Gastrocnemius medialis (tissue), 4 donors: ENCODE results near the gene PIGH.

Experiments
- CTCF ChIP-seq, 5 experiments: fragments of 450-650 bp in 3 of 5; fragments of 200-600 bp in 2 of 5; sonication (generic) in 2 of 5; IDR thresholded peaks in 4 of 5; conservative IDR thresholded peaks in 1 of 5; 1 replicate in 4 of 5; 2 replicates in 1 of 5; pipeline ENCODE4 v1.5.1; 2016 to 2019; ENCODE audit warnings: antibody characterized with exemption in 5 of 5, mild to moderate bottlenecking in 3 of 5, moderate library complexity in 3 of 5
- POLR2A ChIP-seq, 2 donors: fragments of 450-650 bp; IDR thresholded peaks; one replicate each; pipeline ENCODE4 v1.6.1; 2017; ENCODE audit warnings: antibody characterized with exemption in 2 of 2, mild to moderate bottlenecking in 2 of 2, moderate library complexity in 2 of 2

- no peak for TF ChIP-seq CTCF (IDR thresholded peaks at IDR 0.05 in 4 of 5, conservative IDR thresholded peaks at IDR 0.05 in 1 of 5)
- TF ChIP-seq POLR2A (IDR thresholded peaks at IDR 0.05): no peak
Measured at GRCh38 chr14:67645414-67645813, 45.3 kb upstream of the PIGH start.
